ENCODE data around the gene MIOX.
A peak's percentile ranks its signal among the peaks of the same experiment; 100 is the strongest.

MIOX gene

GRCh38 chr22:50473088-50473487 is 13.6 kb upstream of the MIOX start:
- no peak for DNase-seq

GRCh38 chr22:50473855-50474671 is 12.6 kb upstream of the MIOX start:
- peak in 16 of 56 donors; percentile 4 to 41 (median 20) for DNase-seq

GRCh38 chr22:50474710-50475651 is 11.7 kb upstream of the MIOX start, which contains the start of gene SBF1:
Gene SBF1 (minus strand): TSS chr22:50475035. CDS start chr22:50474840, 195 bp downstream.
- peak; percentile 21 to 93 (median 84) for DNase-seq

GRCh38 chr22:50475652-50476002 is 11.0 kb upstream of the MIOX start:
- no peak for DNase-seq

- DNase-seq: no peak
Measured at GRCh38 chr22:50476868-50477267, 9.8 kb upstream of the MIOX start.

- no peak for DNase-seq
Measured at GRCh38 chr22:50477923-50478322, 8.7 kb upstream of the MIOX start.

GRCh38 chr22:50479721-50480120 is 6.9 kb upstream of the MIOX start:
- no peak for DNase-seq

GRCh38 chr22:50481045-50481439 is 5.6 kb upstream of the MIOX start:
- DNase-seq: no peak

- peak in 1 of 56 donors; percentile 10 for DNase-seq
Measured at GRCh38 chr22:50481440-50482106, 5.1 kb upstream of the MIOX start, which contains the start of gene ADM2. Gene ADM2 (plus strand): TSS chr22:50481543. CDS start chr22:50481848, 305 bp downstream.

- DNase-seq: no peak
Measured at GRCh38 chr22:50482107-50483074, 4.3 kb upstream of the MIOX start.

GRCh38 chr22:50483106-50483505 is 3.6 kb upstream of the MIOX start:
- no peak for DNase-seq

- DNase-seq: no peak
Measured at GRCh38 chr22:50483556-50483955, 3.1 kb upstream of the MIOX start.

- DNase-seq: no peak
Measured at GRCh38 chr22:50483977-50484853, 2.4 kb upstream of the MIOX start.

- DNase-seq: no peak
Measured at GRCh38 chr22:50485221-50486131, 1.2 kb upstream of the MIOX start.

GRCh38 chr22:50487290-50488005 is 789 bp downstream of the MIOX start:
- no peak for DNase-seq

GRCh38 chr22:50488006-50488677 is 1.5 kb downstream of the MIOX start:
- no peak for DNase-seq

GRCh38 chr22:50488886-50489285 is 2.2 kb downstream of the MIOX start:
- no peak for DNase-seq

Measured in nucleus accumbens (tissue), 56 donors.